Measurements from ENCODE around the gene SLC35A3. TPM values are rescaled to one million over a fixed set of nuclear protein-coding genes. Genes with fewer than 3 reads are reported as not detected.
A peak's percentile ranks its signal among the peaks of the same experiment; 100 is the strongest.
"Not testable (repeated sequence)": the region's sequence is repeated elsewhere in the genome, so short reads cannot be mapped to it uniquely, and the experiment has no call there.

The SLC35A3 gene
- total RNA-seq, 1 experiment from 2014 or later, result 46.5 TPM

- H3K4me2 ChIP-seq (ENCODE audit: low read length), result peak overlapping the region; percentile 16; the same call in 1 of the 2 replicates
- peaks cover 26% of the 10 kb centered on the region for H3K4me1 ChIP-seq (ENCODE audit: insufficient read depth, low read length)
- no peaks in the 10 kb centered on the region for H3F3A ChIP-seq (ENCODE audit: low read length, unreplicated experiment)
- peaks cover 16% of the 10 kb centered on the region; the same call in 1 of the 2 replicates for H3K36me3 ChIP-seq (ENCODE audit: low read depth, low read length)
- POLR2A ChIA-PET (ENCODE audit: unreplicated experiment), result no interaction called here
- no peak overlapping the region for H3K27ac ChIP-seq (ENCODE audit: low read length)
- no peak overlapping the region for H3K4me3 ChIP-seq (ENCODE audit: low read length)
- CTCF ChIA-PET, result no interaction called here
- no TSS peak for BruUV-seq (replicated peaks)
- no peak overlapping the region for H3K9ac ChIP-seq (ENCODE audit: low read length)
- intact Hi-C loops (cut with micrococcal nuclease), result no loop called here
- no peak overlapping the region for H2AFZ ChIP-seq (ENCODE audit: low read length)
- peaks cover 83% of the 10 kb centered on the region for H3K79me2 ChIP-seq (ENCODE audit: low read length)
- no peaks in the 10 kb centered on the region for H3K9me3 ChIP-seq (ENCODE audit: low read length)
- peak; percentile 25 for DNase-seq
- TF ChIP-seq EZH2 (IDR thresholded peaks at IDR 0.05; ENCODE audit: low read length, unreplicated experiment), result no peak
- TF ChIP-seq CTCF (conservative IDR thresholded peaks at IDR 0.05; ENCODE audit: low read depth, low read length), result no peak
- no peak for TF ChIP-seq EZH2phosphoT487 (IDR thresholded peaks at IDR 0.05; ENCODE audit: borderline replicate concordance, low read length)
- peak; percentile 44 for ATAC-seq
- H3K9me2 ChIP-seq (replicated peaks; ENCODE audit: low read length), result no peaks in the 10 kb centered on the region
- no peaks in the 10 kb centered on the region for H3K27me3 ChIP-seq (ENCODE audit: low read length)
- peaks cover 5% of the 10 kb centered on the region for H4K20me1 ChIP-seq (ENCODE audit: low read length)
Measured at GRCh38 chr1:99975529-99975928, 5.7 kb downstream of the SLC35A3 start.

GRCh38 chr1:99977326-99977725, 7.5 kb downstream of the SLC35A3 start:
- H3K4me2 ChIP-seq (ENCODE audit: low read length); H3K27ac ChIP-seq (ENCODE audit: low read length); H3K9ac ChIP-seq (ENCODE audit: low read length); H2AFZ ChIP-seq (ENCODE audit: low read length); BruUV-seq (replicated peaks); H4K20me1 ChIP-seq (ENCODE audit: low read length); H3K9me2 ChIP-seq (replicated peaks; ENCODE audit: low read length); POLR2A ChIA-PET (ENCODE audit: unreplicated experiment); intact Hi-C loops (cut with micrococcal nuclease); CTCF ChIA-PET; H3K27me3 ChIP-seq (ENCODE audit: low read length); H3K4me3 ChIP-seq (ENCODE audit: low read length); DNase-seq; H3F3A ChIP-seq (ENCODE audit: low read length, unreplicated experiment); ATAC-seq; H3K9me3 ChIP-seq (ENCODE audit: low read length): not testable (repeated sequence)
- H3K79me2 ChIP-seq (ENCODE audit: low read length), result peaks cover 78% of the 10 kb centered on the region
- peaks cover 16% of the 10 kb centered on the region; the same call in 1 of the 2 replicates for H3K36me3 ChIP-seq (ENCODE audit: low read depth, low read length)
- H3K4me1 ChIP-seq (ENCODE audit: insufficient read depth, low read length), result peaks cover 17% of the 10 kb centered on the region

GRCh38 chr1:99978218-99978617, 8.4 kb downstream of the SLC35A3 start:
- ChIA-PET POLR2A (ENCODE audit: unreplicated experiment) (no interaction called here), CTCF (interaction anchor here (0.6 kb wide), 1 partner anchor 520 kb away, joined by 4 read pairs; no protein-coding TSS in a partner anchor)
- Histone ChIP-seq H3F3A (ENCODE audit: low read length, unreplicated experiment) (no peaks in the 10 kb centered on the region), H3K4me1 (ENCODE audit: insufficient read depth, low read length) (peaks cover 9% of the 10 kb centered on the region), H3K4me2 (ENCODE audit: low read length) (no peak overlapping the region), H3K79me2 (ENCODE audit: low read length) (peaks cover 76% of the 10 kb centered on the region), H2AFZ (ENCODE audit: low read length) (no peak overlapping the region), H3K36me3 (ENCODE audit: low read depth, low read length) (peaks cover 16% of the 10 kb centered on the region; the same call in 1 of the 2 replicates), H3K9me2 (replicated peaks; ENCODE audit: low read length) (no peaks in the 10 kb centered on the region), H3K27me3 (ENCODE audit: low read length) (no peaks in the 10 kb centered on the region), H4K20me1 (ENCODE audit: low read length) (no peaks in the 10 kb centered on the region), H3K9ac (ENCODE audit: low read length) (no peak overlapping the region), H3K9me3 (ENCODE audit: low read length) (no peaks in the 10 kb centered on the region), H3K27ac (ENCODE audit: low read length) (no peak overlapping the region), H3K4me3 (ENCODE audit: low read length) (no peak overlapping the region)
- no peak for ATAC-seq
- intact Hi-C loops (cut with micrococcal nuclease), result no loop called here
- DNase-seq, result no peak
- BruUV-seq (replicated peaks), result no TSS peak
- no peak for TF ChIP-seq CTCF (conservative IDR thresholded peaks at IDR 0.05; ENCODE audit: low read depth, low read length)

All from PC-3 (cell line).